Neural progenitor cell (in vitro differentiated cells): ENCODE results near the gene GALE.
"Not testable (repeated sequence)": the region's sequence is repeated elsewhere in the genome, so short reads cannot be mapped to it uniquely, and the experiment has no call there.

ENCODE experiments used
- EZH2 ChIP-seq: fragments of 200-600 bp; sonication (generic); IDR thresholded peaks from 2 replicates; pipeline ENCODE4 v1.6.1; 2017; ENCODE audit warnings: antibody characterized with exemption, mild to moderate bottlenecking, moderate library complexity
- TF ChIP-seq, protein P1 (sequence below): fragments of 200-600 bp; sonication (generic); IDR thresholded peaks from 2 replicates; pipeline ENCODE4 v1.5.1; 2017; ENCODE audit warnings: antibody characterized with exemption, mild to moderate bottlenecking

- TF ChIP-seq, protein P1, sequence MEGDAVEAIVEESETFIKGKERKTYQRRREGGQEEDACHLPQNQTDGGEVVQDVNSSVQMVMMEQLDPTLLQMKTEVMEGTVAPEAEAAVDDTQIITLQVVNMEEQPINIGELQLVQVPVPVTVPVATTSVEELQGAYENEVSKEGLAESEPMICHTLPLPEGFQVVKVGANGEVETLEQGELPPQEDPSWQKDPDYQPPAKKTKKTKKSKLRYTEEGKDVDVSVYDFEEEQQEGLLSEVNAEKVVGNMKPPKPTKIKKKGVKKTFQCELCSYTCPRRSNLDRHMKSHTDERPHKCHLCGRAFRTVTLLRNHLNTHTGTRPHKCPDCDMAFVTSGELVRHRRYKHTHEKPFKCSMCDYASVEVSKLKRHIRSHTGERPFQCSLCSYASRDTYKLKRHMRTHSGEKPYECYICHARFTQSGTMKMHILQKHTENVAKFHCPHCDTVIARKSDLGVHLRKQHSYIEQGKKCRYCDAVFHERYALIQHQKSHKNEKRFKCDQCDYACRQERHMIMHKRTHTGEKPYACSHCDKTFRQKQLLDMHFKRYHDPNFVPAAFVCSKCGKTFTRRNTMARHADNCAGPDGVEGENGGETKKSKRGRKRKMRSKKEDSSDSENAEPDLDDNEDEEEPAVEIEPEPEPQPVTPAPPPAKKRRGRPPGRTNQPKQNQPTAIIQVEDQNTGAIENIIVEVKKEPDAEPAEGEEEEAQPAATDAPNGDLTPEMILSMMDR = not testable (repeated sequence)
- TF ChIP-seq EZH2 = not testable (repeated sequence)
These were observed 26.0 kb upstream of the GALE start for GRCh38 chr1:23826590-23826989.
